NT2/D1 (cell line): ENCODE measurements around the gene CNTN5.

Experiments used
- SUZ12 ChIP-seq: IDR thresholded peaks from 2 replicates; pipeline ENCODE4 v1.6.1; 2011; ENCODE audit not compliant: insufficient read length, insufficient read depth; ENCODE audit errors: extremely low read depth
- YY1 ChIP-seq: IDR thresholded peaks from 2 replicates; pipeline ENCODE4 v1.6.1; 2011; ENCODE audit not compliant: insufficient read length, insufficient read depth
- ZNF274 ChIP-seq: IDR thresholded peaks from 2 replicates; pipeline ENCODE4 v1.6.1; 2011; ENCODE audit warnings: mild to moderate bottlenecking, low read depth, low read length

- TF ChIP-seq YY1 = no peak
- no peak for TF ChIP-seq SUZ12
- no peak for TF ChIP-seq ZNF274
Observed at GRCh38 chr11:99098751-99099150, 78.0 kb downstream of the CNTN5 start.
